ENCODE data around the gene POU5F1.
"Not testable (repeated sequence)": the region's sequence is repeated elsewhere in the genome, so short reads cannot be mapped to it uniquely, and the experiment has no call there.

Gene POU5F1

DNA sequence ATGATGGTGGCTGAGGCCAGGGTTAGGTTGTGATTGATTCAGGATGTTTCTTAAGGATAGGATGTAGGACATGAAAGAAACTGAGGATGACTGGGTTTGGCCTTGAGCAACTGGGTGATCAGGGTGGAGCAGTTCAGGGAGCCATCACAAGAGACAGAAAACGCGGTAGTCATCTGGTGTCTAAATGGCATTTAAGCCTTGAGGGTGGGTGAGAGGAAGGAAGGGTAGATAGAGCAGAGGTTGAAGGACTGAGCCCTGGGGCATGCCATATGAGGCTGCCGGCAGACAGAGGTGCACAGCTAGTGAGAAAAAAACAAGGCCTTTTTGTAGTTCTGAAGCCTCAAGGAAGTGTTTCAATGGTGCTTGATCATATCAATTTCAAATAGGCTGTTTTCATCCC, 1.9 kb downstream of the POU5F1 start:
- TF ChIP-seq, protein P1, sequence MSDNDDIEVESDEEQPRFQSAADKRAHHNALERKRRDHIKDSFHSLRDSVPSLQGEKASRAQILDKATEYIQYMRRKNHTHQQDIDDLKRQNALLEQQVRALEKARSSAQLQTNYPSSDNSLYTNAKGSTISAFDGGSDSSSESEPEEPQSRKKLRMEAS (IDR thresholded peaks at IDR 0.05; ENCODE audit: low read depth, low read length), result no peak
- TF ChIP-seq, protein P2, sequence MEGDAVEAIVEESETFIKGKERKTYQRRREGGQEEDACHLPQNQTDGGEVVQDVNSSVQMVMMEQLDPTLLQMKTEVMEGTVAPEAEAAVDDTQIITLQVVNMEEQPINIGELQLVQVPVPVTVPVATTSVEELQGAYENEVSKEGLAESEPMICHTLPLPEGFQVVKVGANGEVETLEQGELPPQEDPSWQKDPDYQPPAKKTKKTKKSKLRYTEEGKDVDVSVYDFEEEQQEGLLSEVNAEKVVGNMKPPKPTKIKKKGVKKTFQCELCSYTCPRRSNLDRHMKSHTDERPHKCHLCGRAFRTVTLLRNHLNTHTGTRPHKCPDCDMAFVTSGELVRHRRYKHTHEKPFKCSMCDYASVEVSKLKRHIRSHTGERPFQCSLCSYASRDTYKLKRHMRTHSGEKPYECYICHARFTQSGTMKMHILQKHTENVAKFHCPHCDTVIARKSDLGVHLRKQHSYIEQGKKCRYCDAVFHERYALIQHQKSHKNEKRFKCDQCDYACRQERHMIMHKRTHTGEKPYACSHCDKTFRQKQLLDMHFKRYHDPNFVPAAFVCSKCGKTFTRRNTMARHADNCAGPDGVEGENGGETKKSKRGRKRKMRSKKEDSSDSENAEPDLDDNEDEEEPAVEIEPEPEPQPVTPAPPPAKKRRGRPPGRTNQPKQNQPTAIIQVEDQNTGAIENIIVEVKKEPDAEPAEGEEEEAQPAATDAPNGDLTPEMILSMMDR (IDR thresholded peaks at IDR 0.05; ENCODE audit: low read depth, low read length), result no peak
- TF ChIP-seq MYC (IDR thresholded peaks at IDR 0.05; ENCODE audit: low read depth, low read length) (no peak), POLR2A (IDR thresholded peaks at IDR 0.05; ENCODE audit: extremely low read depth, insufficient read length) (no peak)
- DNase-seq (ENCODE audit: low read depth), result no peak
- H3K4me3 ChIP-seq (ENCODE audit: low read depth, low read length), result no peak overlapping the region

DNA sequence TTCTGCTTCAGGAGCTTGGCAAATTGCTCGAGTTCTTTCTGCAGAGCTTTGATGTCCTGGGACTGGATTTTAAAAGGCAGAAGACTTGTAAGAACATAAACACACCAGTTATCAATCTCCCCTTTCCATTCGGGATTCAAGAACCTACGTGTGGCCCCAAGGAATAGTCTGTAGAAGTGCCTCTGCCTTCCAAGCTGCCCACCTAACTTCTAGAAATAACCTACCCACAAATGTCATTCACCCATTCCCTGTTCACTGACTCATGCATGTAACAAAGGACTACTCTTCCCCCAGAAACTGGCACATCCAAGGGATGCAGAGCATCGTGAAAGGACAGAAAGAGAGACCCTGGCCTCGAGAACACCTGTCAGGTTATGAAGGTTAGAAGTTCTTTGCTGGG, 4.5 kb downstream of the POU5F1 start:
- TF ChIP-seq POLR2A (IDR thresholded peaks at IDR 0.05; ENCODE audit: extremely low read depth, insufficient read length) (no peak), MYC (IDR thresholded peaks at IDR 0.05; ENCODE audit: low read depth, low read length) (no peak)
- TF ChIP-seq, protein P1 (IDR thresholded peaks at IDR 0.05; ENCODE audit: low read depth, low read length), result no peak
- TF ChIP-seq, protein P2 (IDR thresholded peaks at IDR 0.05; ENCODE audit: low read depth, low read length), result no peak
- DNase-seq (ENCODE audit: low read depth), result no peak
- no peak overlapping the region for H3K4me3 ChIP-seq (ENCODE audit: low read depth, low read length)

DNA sequence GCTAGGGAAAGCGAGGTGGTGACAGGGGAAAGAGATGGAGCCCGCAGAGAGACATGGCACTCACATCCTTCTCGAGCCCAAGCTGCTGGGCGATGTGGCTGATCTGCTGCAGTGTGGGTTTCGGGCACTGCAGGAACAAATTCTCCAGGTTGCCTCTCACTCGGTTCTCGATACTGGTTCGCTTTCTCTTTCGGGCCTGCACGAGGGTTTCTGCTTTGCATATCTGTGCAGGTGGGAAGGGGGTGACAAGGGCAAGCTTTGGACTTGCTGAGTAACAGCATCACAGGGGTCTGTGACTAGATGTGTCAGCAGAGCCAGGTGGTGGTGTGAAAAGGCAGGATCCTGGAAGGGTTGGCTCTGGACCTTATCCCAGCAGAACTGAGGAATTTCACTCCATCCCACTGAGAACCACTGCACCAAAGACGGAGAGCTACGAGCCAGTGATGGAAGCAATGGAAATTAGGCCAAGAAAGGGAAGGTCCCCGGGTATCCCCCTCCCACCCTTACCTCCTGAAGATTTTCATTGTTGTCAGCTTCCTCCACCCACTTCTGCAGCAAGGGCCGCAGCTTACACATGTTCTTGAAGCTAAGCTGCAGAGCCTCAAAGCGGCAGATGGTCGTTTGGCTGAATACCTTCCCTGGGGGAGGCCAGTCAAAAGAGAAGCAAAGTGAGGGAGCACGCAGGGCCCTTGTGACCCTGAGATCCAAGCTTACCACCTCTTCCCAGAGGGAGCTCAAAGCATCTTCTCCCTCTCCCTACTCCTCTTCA, 5.2 kb downstream of the POU5F1 start:
- not testable (repeated sequence) for DNase-seq (ENCODE audit: low read depth); H3K4me3 ChIP-seq (ENCODE audit: low read depth, low read length)

DNA sequence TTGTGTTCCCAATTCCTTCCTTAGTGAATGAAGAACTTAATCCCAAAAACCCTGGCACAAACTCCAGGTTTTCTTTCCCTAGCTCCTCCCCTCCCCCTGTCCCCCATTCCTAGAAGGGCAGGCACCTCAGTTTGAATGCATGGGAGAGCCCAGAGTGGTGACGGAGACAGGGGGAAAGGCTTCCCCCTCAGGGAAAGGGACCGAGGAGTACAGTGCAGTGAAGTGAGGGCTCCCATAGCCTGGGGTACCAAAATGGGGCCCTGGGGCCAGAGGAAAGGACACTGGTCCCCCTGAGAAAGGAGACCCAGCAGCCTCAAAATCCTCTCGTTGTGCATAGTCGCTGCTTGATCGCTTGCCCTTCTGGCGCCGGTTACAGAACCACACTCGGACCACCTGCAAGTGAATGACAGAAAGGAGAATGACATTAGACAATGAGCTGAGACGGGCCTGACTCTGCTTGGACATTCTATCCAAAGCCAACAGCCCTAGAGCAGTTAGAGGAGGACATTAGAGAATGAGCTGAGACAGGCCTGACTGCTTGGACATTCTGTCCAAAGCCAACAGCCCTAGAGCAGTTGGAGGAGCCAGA, 5.9 kb downstream of the POU5F1 start:
- H3K4me3 ChIP-seq (ENCODE audit: low read depth, low read length); DNase-seq (ENCODE audit: low read depth): not testable (repeated sequence)

DNA sequence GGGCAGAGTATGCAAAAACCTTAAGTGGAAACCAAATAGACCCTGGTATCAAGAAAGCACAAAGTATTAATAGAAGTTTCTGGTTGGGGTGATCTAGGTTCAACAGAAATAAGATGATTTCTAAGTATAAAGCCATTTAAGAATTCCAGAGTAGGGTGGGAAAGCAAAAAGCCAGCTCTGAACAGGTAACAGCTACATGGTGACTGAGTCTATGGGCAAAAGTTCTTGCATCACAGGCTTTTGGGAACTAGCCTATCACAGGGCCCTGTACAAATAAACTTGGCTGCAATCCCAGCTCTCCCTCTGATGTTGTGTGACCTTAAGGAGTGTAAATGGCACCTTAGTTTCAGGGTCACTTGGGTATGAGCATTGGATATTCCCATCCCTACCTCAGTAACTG, 6.6 kb downstream of the POU5F1 start:
- DNase-seq (ENCODE audit: low read depth), result no peak
- TF ChIP-seq MYC (IDR thresholded peaks at IDR 0.05; ENCODE audit: low read depth, low read length), result no peak
- TF ChIP-seq, protein P2 (IDR thresholded peaks at IDR 0.05; ENCODE audit: low read depth, low read length), result no peak
- no peak for TF ChIP-seq POLR2A (IDR thresholded peaks at IDR 0.05; ENCODE audit: extremely low read depth, insufficient read length)
- TF ChIP-seq, protein P1 (IDR thresholded peaks at IDR 0.05; ENCODE audit: low read depth, low read length), result no peak
- no peak overlapping the region for H3K4me3 ChIP-seq (ENCODE audit: low read depth, low read length)

DNA sequence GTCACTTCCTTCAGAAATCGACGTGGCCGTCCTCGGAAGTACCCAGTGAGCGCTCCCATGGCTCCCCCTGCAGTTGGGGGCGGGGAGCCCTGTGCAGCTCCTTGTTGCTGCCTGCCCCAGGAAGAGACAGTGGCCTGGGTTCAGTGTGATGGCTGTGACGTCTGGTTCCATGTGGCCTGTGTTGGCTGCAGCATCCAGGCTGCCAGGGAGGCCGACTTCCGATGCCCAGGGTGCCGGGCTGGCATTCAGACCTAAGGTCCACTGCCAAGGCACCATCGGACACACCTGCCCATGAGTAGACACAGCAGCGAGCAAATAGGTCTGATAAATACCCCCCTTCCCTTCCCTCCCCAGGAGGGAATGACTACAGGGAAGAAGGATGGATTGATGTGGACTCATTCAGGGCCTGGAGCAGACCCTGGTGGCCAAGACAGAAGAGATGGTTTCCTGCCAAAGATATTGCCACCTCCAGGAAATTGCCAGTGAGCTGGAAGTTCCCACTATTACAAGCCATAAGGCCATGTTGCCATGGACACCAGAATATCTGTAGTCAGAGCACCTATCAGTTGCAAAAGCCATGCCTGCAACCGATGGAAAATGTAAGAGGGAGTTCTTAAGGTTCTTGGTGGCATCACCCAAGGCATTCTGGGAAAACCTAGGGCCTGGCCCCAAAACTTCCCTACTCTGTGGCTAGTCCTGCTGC, 7.9 kb downstream of the POU5F1 start:
- TF ChIP-seq MYC (IDR thresholded peaks at IDR 0.05; ENCODE audit: low read depth, low read length), result no peak
- H3K4me3 ChIP-seq (ENCODE audit: low read depth, low read length), result no peak overlapping the region
- DNase-seq (ENCODE audit: low read depth), result no peak

DNA sequence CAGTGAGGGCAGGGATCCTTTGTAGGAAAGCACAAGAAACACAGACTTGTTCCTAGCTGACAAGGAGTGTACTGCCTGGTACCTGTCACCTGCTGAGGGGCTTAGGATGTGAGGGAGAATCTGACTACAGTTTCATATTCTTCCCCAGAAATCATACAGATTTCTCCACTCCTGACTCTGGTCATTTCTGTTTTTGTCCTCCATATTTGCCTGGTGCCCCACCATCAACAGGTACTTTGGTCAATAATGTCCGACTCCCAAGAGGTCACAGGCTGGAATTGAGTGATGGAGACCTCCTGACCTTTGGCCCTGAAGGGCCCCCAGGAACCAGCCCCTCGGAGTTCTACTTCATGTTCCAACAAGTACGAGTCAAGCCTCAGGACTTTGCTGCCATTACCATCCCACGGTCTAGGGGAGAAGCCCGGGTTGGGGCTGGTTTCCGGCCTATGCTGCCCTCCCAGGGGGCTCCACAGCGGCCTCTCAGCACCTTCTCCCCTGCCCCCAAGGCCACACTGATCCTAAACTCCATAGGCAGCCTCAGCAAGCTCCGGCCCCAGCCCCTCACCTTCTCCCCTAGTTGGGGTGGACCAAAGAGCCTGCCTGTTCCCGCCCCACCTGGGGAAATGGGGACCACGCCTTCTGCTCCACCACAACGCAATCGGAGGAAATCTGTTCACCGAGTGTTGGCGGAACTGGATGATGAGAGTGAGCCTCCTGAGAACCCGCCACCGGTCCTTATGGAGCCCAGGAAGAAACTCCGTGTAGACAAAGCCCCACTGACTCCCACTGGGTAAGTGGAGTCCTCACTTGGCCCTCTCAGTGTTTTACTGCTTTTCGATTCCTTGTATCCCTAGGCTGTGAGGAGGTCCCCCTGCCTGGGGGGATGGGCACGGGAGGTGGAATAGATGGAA, 9.0 kb downstream of the POU5F1 start:
- TF ChIP-seq, protein P1 (IDR thresholded peaks at IDR 0.05; ENCODE audit: low read depth, low read length), result no peak
- TF ChIP-seq MYC (IDR thresholded peaks at IDR 0.05; ENCODE audit: low read depth, low read length), result no peak
- TF ChIP-seq, protein P2 (IDR thresholded peaks at IDR 0.05; ENCODE audit: low read depth, low read length), result no peak
- no peak for TF ChIP-seq POLR2A (IDR thresholded peaks at IDR 0.05; ENCODE audit: extremely low read depth, insufficient read length)
- no peak for DNase-seq (ENCODE audit: low read depth)

More for the DNA sequence above, 9.0 kb downstream of the POU5F1 start:
- H3K4me3 ChIP-seq (ENCODE audit: low read depth, low read length), result no peak overlapping the region

All from NB4 (cell line).